DND-41 (cell line): ENCODE results near the gene BAG2.

ENCODE experiments used
- ATAC-seq: fragments of 200-7000 bp; cut with Tn5 transposase; 3 replicates; pipeline ENCODE4 v1.9.1; 2021; ENCODE audit warnings: low read depth; ENCODE audit not compliant: insufficient read depth
- DNase-seq: peaks from one replicate; pipeline ENCODE4 v3.0.0-alpha.2; 2020
- H2AFZ ChIP-seq: 2 replicates; pipeline ENCODE4 v1.6.0; 2012; ENCODE audit warnings: low read depth, low read length
- H3K27ac ChIP-seq: 2 replicates; pipeline ENCODE4 v1.5.1; 2012; ENCODE audit warnings: low read length, inconsistent platforms
- H3K27me3 ChIP-seq: fragments of 200-600 bp; sonication (generic); 2 replicates; pipeline ENCODE4 v1.6.0; 2012; ENCODE audit warnings: low read length, mild to moderate bottlenecking, inconsistent platforms; ENCODE audit not compliant: insufficient read depth, poor library complexity
- H3K36me3 ChIP-seq: 2 replicates; pipeline ENCODE4 v1.5.1; 2012; ENCODE audit warnings: low read length, inconsistent platforms; ENCODE audit not compliant: insufficient read depth
- H3K4me1 ChIP-seq: 2 replicates; pipeline ENCODE4 v1.5.1; 2012; ENCODE audit warnings: mild to moderate bottlenecking, low read length; ENCODE audit not compliant: insufficient read depth
- H3K4me2 ChIP-seq: 2 replicates; pipeline ENCODE4 v1.6.0; 2012; ENCODE audit warnings: mild to moderate bottlenecking, moderate library complexity, low read length, inconsistent platforms; ENCODE audit not compliant: insufficient read depth
- H3K4me3 ChIP-seq, 2 experiments: fragments of 200-600 bp in 1 of 2; shearing (Covaris generic) in 1 of 2; 2 replicates each; pipeline ENCODE4 v1.5.1; 2012 to 2016; ENCODE audit warnings: inconsistent platforms in 2 of 2, low read length in 2 of 2, mild to moderate bottlenecking in 2 of 2, low read depth in 1 of 2, moderate library complexity in 1 of 2
- H3K79me2 ChIP-seq: 2 replicates; pipeline ENCODE4 v1.6.0; 2012; ENCODE audit warnings: low read length, inconsistent platforms; ENCODE audit not compliant: insufficient read depth
- H3K9ac ChIP-seq: 2 replicates; pipeline ENCODE4 v1.6.0; 2012; ENCODE audit warnings: low read depth, mild to moderate bottlenecking, inconsistent platforms, low read length, moderate library complexity
- H3K9me3 ChIP-seq: 2 replicates; pipeline ENCODE4 v1.5.1; 2012; ENCODE audit warnings: low read length, moderate library complexity, mild to moderate bottlenecking, inconsistent platforms; ENCODE audit not compliant: insufficient read depth, severe bottlenecking
- H4K20me1 ChIP-seq: 2 replicates; pipeline ENCODE4 v1.6.0; 2012; ENCODE audit warnings: low read length; ENCODE audit not compliant: insufficient read depth
- CTCF ChIP-seq: IDR thresholded peaks from 2 replicates; pipeline ENCODE4 v1.5.1; 2012; ENCODE audit warnings: borderline replicate concordance, low read length, moderate library complexity, mild to moderate bottlenecking; ENCODE audit not compliant: poor library complexity, severe bottlenecking; ENCODE audit errors: extremely low read depth
- EZH2 ChIP-seq: IDR thresholded peaks from 3 replicates; pipeline ENCODE4 v1.6.1; 2012; ENCODE audit warnings: borderline replicate concordance, low read depth, mild to moderate bottlenecking, moderate library complexity, low read length, inconsistent platforms; ENCODE audit not compliant: severe bottlenecking

BAG2 gene

GRCh38 chr6:57224769-57225515 is 52.8 kb downstream of the BAG2 start:
- DNase-seq (no peak), ATAC-seq (no peak)
- H3K27me3 ChIP-seq, result peaks cover 1% of the 10 kb centered on the region
- peaks cover 23% of the 10 kb centered on the region for H3K4me1 ChIP-seq
- TF ChIP-seq EZH2 (no peak), CTCF (no peak)
- no peak overlapping the region for H3K27ac ChIP-seq
- H3K4me3 ChIP-seq, result no peak overlapping the region
- H3K9me3 ChIP-seq, result no peaks in the 10 kb centered on the region
- H3K36me3 ChIP-seq, result no peaks in the 10 kb centered on the region
- peaks cover 19% of the 10 kb centered on the region for H3K79me2 ChIP-seq
- no peaks in the 10 kb centered on the region for H4K20me1 ChIP-seq
- H2AFZ ChIP-seq, result no peak overlapping the region
- no peak overlapping the region for H3K9ac ChIP-seq
- H3K4me2 ChIP-seq, result no peak overlapping the region

- DNase-seq, result no peak
- H3K27me3 ChIP-seq, result peaks cover 2% of the 10 kb centered on the region
- no peak for TF ChIP-seq CTCF
- no peaks in the 10 kb centered on the region for H4K20me1 ChIP-seq
- no peaks in the 10 kb centered on the region for H3K36me3 ChIP-seq
- H2AFZ ChIP-seq, result no peak overlapping the region
- no peak overlapping the region for H3K4me2 ChIP-seq
- H3K4me3 ChIP-seq, result no peak overlapping the region
- no peak overlapping the region for H3K27ac ChIP-seq
- no peak for ATAC-seq
- H3K9me3 ChIP-seq, result no peaks in the 10 kb centered on the region
- H3K4me1 ChIP-seq, result peaks cover 11% of the 10 kb centered on the region; the same call in 1 of the 2 replicates
- H3K79me2 ChIP-seq, result peaks cover 7% of the 10 kb centered on the region
- no peak overlapping the region for H3K9ac ChIP-seq
Measured at GRCh38 chr6:57226221-57226620, 54.1 kb downstream of the BAG2 start.
